Stimulated activated CD4-positive, alpha-beta T cell treated with anti-CD3 and anti-CD28 coated beads, TNF-alpha, amount 100 ng/mL, for 1 hour (primary cell): ENCODE data around the gene TRABD2B.

Experiments used
- DNase-seq, 3 donors: peaks; one replicate each; pipeline ENCODE4 v3.0.0-alpha.2; 2020; ENCODE audit warnings: low read depth in 3 of 3, low spot score in 1 of 3

TRABD2B gene

DNA sequence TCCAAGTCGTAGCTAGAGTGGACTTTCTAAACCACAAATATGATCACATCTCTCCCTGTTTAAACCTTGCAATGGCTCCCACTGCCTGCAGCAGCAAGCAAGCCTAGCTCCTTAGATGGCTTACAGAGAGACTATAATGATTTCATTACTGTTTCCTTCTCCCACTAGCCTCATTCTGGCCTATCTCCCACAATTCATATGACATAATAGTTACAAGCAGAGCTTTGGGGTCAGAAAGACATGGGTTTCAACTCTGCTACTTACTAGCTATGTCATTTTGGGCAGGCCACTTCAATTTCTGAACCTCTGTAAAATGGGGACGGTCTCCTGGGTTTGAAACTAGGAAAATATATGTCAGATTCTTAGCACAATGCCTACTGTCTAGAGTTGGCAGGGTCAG is 143.3 kb downstream of the TRABD2B start:
- DNase-seq = no peak

DNA sequence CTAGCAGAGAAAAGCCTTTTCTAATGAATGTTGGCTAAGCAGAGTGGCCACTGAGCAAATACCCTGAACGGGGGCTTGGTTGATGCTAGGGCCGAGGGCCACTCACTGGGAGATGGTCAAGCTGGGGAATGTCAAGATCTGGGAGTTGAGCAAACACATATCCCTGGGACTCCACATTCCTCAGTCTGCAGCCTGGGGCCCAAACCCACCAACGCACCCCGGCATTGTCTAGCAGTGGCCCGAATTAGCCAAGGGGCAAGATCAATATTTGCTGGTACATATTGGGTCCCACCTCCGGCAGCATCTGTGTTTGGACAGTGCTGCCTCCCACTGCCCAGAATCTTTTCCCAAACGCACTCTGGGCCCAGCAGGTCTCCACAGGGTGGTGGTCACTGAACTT is 144.1 kb downstream of the TRABD2B start:
- DNase-seq = no peak

DNA sequence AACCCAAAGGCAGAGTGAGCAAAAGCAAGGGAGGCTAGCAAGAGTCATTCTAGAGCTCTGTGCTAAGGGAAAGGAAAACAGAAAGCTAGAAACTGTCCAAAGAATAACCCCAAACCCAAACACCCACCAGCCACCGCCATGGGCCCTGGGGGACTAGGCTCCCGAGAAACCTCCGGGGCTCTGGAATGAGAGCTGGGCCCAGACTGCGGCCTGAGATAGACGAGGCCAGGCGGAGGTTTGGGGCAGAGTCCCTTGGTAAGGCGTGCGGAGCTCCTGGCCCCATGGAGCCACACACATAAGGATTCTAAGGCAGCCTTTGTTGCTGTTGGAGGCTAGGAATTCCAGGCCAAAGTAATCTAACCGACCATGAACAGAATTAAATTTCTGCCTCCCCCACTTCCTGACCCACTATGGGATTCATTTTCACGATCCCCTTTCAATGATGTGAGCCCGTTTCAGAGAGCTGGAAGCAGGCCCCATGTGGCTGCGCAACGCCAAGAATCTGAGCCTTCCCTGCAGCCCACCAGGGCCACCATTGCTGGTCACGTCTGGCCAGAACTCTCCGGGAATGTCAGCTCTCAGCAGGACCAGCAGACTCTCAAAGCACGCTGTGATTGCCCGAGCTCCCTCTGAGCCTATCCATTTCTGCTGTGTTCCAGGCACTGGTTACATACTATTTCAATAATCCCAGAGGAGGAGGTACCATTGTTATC is 145.0 kb downstream of the TRABD2B start:
- no peak for DNase-seq

DNA sequence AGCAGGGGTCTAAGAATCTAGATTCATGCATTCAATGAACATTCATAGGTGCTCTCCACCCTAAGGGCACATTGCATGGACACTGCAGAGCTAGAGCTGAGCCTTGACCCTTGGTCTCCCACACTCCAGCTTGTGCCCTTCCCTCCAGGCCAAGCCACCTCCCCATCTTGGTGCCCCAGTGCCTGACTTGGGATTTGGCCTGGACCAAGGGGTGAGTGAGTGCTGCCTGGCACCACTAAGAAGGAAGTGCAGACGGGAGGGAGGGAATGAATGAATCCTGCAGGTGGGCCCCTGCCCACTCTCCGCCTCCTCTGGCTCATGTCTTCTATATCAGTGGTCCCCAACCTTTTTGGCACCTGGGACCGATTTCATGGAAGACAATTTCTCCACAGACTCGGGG is 146.7 kb downstream of the TRABD2B start:
- no peak for DNase-seq

DNA sequence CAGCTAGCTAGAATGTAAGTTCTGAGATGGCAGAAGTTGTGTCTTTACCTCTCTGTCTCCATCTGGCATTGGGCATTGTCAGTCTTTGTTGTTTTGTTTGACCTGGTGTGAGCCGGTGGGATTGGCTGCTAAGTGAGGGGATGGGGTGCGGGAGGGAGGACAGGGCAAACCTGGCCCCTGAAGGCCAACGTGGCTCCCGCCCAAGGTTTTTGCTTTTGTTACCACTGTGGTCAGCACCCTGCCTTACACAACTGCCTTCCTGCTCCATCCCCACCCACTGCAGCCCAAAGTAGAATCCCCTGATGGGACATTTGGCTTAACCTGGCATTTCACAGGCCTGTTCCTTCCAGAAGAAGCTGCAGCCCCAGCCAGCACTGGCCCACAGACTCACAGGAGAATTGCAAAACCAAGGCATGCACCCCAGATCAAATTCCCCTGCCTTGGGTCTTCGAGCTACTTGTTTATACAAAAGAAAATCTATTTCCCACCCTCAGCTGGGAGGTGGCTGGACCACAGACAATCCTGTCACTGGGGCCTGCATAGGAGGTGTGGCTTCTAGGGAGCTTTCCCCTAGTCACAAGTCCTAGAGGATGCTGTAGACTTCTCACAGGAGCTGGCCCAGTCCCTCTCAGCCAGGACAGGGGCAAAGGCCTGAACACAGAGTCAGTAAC is 147.5 kb downstream of the TRABD2B start:
- no peak for DNase-seq

DNA sequence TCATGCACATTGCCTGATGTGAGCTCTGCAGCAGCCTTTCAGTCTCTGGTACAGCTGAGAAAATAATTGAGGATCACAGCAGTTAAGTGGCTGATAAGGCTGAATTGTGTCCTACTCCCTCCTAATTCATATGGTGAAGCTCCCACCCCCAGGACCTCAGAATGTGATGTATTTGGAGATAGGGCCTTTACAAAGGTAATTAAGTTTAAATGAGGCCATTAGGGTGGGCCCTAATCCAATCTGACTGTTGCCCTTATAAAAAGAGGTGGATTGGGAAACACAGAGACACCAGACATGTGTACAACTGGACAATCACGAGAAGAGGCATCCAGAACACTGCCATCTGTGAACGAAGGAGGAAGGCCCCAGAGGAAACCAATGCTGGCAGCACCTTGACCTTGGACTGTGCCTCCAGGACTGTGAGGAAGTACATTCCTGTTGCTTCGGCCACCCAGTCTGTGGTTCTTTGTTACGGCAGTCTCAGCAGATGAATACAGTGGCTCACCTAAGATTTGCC is 148.1 kb downstream of the TRABD2B start:
- no peak for DNase-seq

DNA sequence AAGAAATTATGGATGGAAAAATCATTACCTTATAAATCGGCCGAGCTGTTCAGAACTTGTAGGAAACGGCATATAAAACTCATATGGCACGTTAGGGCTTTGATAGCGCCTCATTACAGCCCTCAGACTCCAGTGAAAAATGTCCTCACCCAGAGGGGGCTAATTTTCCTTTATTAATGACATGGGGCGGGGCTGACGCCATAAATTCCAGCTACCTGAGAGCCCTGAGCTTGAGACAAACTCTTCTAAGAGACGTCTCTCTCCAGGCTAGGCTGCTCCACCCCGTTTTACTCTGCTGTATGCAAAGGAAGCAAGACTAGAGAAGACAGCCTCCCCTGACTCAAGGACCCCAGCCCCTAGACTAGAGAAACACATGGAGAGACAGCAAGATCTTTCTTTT is 149.4 kb downstream of the TRABD2B start:
- no peak for DNase-seq

DNA sequence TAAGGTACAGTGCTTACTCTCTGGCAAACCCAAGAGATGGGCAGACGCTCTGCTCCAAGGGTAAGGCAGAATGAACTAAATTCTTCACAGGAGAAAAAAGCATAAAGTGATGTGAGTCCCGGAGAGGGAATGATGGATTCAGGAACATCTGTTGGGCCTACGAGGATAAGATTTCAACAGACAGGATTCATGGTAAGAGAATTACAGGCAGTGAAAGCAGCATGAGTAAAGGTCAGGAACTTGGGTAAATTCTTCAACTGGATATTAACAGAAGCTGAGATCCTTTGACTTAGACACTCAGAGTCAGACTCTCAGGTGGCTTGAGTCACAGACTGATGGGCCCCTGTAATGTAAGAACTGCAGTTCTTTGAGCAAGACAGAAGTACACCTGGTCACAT is 152.6 kb downstream of the TRABD2B start:
- DNase-seq = no peak

DNA sequence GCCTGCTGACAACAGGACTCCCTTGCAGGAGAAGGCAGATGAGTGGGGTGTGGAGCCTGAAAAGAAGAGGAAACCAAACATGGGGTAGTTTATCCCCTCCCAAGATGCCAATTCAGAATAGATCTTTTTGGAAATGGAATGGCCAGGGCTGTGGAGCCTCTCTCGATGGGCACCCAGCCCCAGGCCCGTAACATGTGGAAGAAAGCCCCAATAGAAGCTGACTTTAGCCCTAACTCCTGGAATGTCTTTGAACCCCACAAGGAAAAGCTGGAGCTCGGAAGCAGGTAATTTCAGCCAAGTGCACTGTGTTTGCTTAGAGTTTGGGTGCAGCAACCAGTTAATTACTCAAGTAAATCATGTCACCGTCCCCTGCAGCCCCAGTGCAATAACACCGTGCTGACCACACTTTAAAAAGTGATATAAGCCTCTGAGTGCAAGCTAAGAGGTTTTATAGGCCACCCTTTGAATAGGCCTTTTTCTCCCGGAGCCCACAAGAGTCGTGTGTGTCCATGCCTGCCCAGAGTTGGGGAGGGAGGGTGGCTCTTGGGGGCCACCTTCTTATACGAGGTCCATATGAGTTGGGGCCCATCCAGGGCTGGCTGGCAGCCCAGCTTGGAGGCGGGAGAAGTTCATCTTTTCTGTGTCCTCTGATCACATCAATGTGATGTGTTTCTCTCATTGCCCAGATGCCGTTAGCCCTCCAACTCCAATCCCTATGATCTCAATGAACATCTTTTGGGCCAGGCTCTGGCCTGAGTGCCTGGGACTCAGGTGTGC is 153.2 kb downstream of the TRABD2B start:
- no peak for DNase-seq

DNA sequence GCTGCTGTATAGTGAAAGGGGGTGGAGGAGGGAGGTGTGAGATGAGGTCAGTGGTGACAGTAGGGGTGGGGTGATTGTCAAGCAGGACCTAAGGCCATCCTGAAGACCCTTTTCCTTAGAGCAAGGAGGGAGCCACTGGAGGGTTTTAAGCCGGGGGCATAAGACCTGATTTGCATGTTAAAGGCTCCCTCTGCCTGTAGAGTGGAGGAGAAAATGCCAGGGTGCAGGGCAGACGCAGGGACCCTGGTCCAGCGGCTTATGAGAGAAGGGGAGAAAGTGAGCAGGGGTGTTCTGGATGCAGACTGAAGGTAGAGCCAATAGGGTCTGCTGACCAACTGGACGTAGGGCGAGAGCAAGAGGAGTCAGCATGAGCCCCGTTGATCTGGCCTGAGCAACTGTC is 154.1 kb downstream of the TRABD2B start:
- no peak for DNase-seq

DNA sequence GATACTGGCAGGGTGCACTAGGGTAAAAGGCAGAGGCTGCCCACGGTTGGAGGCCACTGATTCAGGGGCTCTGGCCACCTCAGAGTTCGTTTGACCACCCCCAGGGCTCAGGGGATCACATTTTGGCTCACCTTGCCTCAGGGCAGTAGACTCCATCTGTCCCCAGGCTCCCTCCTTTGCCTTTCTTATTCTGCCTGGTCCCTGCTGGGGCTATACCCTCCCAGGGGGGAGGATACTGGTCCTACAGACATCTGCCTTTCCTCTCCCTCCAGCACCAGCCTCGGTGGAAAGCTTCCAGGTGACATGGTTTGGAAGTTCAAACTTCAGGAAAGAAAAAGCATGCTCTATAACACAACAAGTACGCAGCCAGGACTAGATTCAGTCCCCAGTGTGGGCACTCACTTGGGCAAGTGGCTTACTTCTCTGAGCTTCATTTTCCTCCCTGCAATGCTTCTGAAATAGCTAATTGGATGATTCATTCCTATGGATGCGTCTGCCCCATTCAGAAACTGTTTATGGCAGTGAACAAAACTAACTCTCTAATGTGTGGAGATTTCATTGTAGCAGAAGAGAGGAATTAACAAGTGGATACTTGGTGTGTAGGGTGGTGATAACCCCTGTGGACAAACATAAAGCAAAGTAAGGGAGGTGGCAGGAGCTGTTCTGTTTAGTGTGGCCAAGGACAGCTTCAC is 154.8 kb downstream of the TRABD2B start:
- DNase-seq = no peak

DNA sequence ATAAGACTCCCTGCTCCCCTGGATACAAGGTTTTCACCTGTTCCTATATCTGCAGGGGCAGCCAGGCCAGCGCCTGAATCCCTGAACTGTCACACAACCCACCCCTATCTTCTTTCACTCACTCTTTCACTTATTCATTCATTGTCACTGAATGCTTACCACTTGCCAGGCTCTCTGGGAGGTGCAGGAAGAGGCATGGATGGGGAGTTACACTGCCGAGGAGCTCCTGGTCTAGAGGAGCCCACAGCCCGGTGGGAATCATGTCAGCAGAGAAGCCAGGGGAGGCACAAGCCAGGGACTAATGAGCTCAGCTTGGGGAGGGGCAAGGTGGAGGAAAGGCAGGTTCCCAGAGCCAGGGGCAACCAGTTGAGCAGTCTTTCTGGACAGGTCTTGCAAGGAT is 155.8 kb downstream of the TRABD2B start:
- no peak for DNase-seq

DNA sequence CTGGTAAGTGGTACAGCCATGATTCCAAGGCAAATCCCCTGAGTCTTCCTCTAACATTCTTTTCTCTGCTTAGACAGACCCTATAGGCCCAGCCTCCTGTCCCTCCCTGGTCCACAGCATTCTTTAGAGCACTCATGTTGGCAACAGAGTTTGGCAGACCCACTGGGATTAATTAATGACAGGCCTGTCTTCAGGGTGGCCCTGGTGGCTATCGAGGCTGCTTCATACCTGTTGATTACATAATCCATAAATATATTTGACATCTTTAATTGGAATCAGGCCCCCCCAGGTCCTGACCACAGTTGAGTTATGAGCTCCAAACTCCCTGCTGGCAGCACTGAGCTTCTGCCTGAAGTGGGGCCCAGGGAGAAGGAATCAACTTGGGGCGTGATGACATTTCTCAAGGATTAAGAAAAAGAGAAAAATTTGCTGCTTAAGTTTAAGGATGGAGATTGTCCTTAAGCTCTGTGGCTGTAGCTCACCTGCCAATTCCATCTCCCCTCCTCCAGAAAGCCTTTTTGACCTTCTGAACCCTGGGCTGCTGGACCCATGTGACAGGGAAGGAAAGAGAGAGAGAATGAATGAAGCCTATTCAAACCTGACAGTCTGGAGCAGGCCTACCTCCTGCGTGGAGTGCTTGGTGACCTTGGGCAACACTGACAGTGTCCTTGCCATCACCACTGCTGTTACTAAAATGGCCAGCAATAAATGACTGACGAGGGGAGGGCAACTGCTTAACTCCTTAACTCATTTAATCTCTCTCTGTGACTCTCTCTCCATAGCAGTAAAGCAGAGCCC is 156.6 kb downstream of the TRABD2B start:
- DNase-seq = no peak

DNA sequence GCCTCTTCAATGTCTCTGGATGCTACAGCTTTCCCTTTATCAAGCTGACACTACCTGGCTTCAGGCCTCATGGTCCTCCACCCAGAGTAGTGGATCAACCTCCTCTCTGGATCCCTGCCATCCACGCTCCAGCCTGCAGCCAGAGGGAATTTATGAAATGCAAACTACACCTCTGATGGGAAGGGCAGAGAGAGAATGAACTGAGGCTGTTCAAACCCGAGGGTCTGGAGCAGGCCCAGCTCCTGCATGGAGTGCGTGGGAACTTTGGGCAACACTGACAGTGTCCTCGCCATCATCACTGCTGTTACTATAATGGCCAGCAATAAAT is 157.8 kb downstream of the TRABD2B start:
- no peak for DNase-seq

DNA sequence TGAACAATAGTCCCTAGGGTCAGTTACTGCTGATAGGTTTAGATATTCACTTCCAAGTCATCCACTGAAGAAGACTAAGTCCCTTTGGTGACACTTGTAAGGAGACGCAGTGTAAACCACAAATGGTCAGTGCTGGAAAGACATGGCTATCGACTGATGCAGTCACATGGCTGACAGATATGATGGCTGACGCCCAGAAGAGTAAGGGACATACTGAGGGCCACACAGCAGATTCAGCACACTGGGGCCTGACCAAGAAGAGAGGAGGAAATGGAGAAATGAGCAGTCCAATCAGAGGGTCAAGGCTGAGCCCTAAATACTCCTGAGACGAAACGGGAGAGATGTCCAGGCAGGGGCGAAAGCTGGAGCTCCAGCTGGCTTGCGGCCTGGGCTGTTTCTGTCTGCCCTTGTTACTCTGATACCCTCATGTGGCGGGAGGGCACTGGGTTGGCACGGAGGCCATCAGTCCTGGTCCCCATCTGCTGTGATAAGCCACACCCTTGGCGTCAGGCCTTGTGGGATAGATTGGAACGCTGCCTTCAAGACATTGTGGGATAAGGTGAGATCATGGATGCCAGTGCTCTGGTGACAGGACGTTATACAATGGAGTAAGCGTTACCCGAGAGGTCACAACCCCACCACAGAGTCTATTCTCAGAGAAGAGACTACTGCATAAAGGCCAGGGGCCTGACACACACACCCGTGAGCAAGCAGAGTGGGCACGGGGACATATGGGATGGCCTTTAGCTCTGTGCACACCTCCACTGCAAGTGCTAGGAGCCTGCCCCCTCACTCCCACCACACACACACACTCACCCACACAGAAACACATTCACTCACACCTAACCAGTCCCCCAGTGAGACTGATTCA is 158.4 kb downstream of the TRABD2B start:
- DNase-seq = no peak

DNA sequence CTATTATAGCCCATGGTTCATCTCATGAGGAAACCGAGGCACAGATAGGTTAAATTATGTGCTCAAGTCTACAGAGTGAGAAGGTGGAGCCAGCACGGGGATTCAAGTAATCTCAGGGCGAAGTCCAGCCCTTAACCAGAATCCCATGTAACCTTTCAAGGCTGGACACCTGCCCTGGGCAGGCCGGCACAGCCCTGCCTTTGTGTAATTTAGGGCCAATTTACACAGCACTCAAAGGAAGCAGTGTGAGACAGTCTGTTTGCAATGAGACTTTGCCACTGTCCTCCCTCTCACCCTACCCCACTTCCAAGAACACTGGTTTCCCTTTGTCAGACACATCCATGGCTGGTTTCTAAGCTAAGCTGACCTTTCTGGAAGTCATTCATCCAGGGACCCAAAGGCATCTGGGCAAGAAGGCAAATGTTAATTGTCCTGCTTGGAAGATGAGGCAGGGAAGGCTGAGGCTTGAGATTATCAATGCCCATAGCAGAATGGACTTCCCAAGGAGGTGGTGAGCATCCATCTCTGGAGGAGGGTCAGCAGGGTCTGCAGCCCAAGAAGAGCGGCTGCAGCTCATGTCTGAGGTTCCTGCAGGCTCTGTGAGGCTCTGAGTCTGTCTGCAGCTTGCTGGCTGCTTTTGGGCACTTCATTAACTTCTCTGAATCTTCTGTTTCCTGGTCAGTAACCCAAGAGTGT is 159.2 kb downstream of the TRABD2B start:
- DNase-seq = no peak

DNA sequence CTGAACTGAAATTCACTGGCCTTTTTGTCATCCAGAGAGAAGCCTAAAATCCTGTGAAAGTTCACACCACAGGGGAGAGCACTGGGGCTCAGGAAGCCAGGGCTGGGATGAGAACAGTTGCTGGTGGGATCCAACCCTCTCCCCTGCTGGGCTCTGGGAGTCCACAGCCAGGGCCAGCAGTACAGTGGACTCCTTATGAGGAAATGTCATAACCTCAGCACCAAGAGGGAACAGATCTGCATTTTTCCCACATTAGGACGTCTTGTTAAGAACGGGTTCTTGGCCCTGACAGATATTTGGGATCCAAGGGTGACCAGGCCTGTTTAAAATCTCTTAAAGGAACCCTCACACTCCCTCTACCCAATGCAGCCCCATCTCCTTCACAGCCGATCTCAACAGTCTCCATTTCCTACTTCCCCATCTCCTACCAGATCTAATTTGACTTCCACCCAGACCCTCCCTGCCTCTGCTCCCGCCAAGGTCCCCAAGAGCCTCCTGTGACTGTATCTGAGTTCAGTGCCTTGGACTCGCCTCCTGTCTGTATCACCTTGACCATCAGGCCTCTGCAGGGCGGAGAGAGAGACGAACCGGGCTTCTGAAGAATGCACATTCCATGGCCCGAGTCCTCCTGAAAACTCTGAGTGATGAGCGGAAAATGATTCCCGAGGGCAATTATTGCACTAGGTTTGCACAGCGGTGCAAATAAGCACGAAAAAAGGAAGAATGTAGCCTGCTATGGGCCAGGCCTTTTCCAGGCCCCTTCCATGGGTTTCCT is 159.9 kb downstream of the TRABD2B start:
- DNase-seq = no peak

DNA sequence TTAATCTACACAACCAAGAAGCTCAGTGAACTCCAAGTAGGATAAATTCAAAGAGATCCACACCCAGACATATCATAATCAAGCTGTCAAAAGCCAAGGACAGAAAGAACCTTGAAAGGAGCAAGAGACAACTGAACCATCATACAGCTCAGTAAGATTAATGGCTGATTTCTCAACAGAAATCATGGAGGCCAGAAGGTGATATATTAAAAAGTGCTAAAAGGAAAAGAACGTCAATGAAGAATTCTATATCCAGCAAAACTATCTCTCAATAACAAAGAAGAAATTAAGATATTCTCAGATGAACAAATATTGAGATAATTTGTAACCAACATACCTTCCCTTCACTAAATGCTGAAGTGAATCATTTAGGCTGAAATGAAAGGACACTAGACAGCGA is 161.8 kb downstream of the TRABD2B start:
- no peak for DNase-seq
